Panc1 (cell line): ENCODE results near the gene TARS2. TPM values are rescaled to one million over a fixed set of nuclear protein-coding genes. Genes with fewer than 3 reads are reported as not detected.

Source experiments
- ATAC-seq: fragments of 200-7000 bp; cut with Tn5 transposase; 2 replicates; pipeline ENCODE4 v1.9.1; 2020; ENCODE audit warnings: mild to moderate bottlenecking, moderate library complexity
- BruUV-seq: library from RNA; stranded (reverse); fragments of 400-500 nt; replicated peaks from 2 replicates; lab custom pipeline; 2021; lab: Mats Ljungman, UMichigan
- CTCF ChIA-PET: fragments of 300-600 bp; sonication (Branson Sonifier 250); formaldehyde crosslinking; loops from one replicate; lab custom pipeline; 2022; ENCODE audit warnings: antibody characterized with exemption; lab: Charles Lee
- POLR2A ChIA-PET: fragments of 300-600 bp; sonication (Branson Sonifier 250); formaldehyde crosslinking; loops from one replicate; lab custom pipeline; 2022; ENCODE audit warnings: antibody characterized with exemption; lab: Charles Lee
- DNase-seq: peaks from one replicate; pipeline ENCODE4 v3.0.0-alpha.2; 2010; ENCODE audit warnings: low read depth, low spot score
- H3K27ac ChIP-seq: 2 replicates; pipeline ENCODE4 v1.5.1; 2011; ENCODE audit warnings: mild to moderate bottlenecking, low read length, inconsistent platforms
- H3K27me3 ChIP-seq: fragments of 200-500 bp; sonication (Bioruptor generic); 2 replicates; pipeline ENCODE4 v1.6.0; 2014; ENCODE audit warnings: low read length, inconsistent platforms; ENCODE audit not compliant: control insufficient read depth, insufficient read depth
- H3K36me3 ChIP-seq: fragments of 200-500 bp; sonication (Bioruptor generic); 2 replicates; pipeline ENCODE4 v1.5.1; 2014; ENCODE audit warnings: inconsistent platforms, mild to moderate bottlenecking, low read length, moderate library complexity; ENCODE audit not compliant: control insufficient read depth, insufficient read depth
- H3K4me1 ChIP-seq: 2 replicates; pipeline ENCODE4 v1.5.1; 2011; ENCODE audit warnings: inconsistent platforms, mild to moderate bottlenecking, low read length, moderate library complexity; ENCODE audit not compliant: control insufficient read depth, insufficient read depth
- H3K4me3 ChIP-seq, 2 experiments: 2 replicates each; pipeline ENCODE4 v1.5.1; 2011 to 2012; ENCODE audit warnings: low read depth in 2 of 2, low read length in 2 of 2, mild to moderate bottlenecking in 2 of 2, inconsistent platforms in 1 of 2, moderate library complexity in 1 of 2
- H3K9me3 ChIP-seq: fragments of 200-500 bp; sonication (Bioruptor generic); 2 replicates; pipeline ENCODE4 v1.5.1; 2014; ENCODE audit warnings: low read depth, mild to moderate bottlenecking, inconsistent platforms, low read length, moderate library complexity; ENCODE audit not compliant: control insufficient read depth, insufficient read depth
- POLR2AphosphoS5 ChIP-seq: IDR thresholded peaks from 2 replicates; pipeline ENCODE4 v1.6.1; 2012; ENCODE audit warnings: mild to moderate bottlenecking, low read depth, low read length, moderate library complexity
- REST ChIP-seq, 2 experiments: IDR thresholded peaks; 2 replicates each; pipeline ENCODE4 v1.6.1; 2011 to 2012; ENCODE audit warnings: low read depth in 2 of 2, control low read depth in 1 of 2, low read length in 1 of 2, mild to moderate bottlenecking in 1 of 2, moderate library complexity in 1 of 2; ENCODE audit not compliant: insufficient read depth in 1 of 2
- SIN3A ChIP-seq: IDR thresholded peaks from 2 replicates; pipeline ENCODE4 v1.6.1; 2012; ENCODE audit warnings: low read depth, mild to moderate bottlenecking, low read length, moderate library complexity, borderline replicate concordance; ENCODE audit not compliant: insufficient read depth
- TCF7L2 ChIP-seq: IDR thresholded peaks from 2 replicates; pipeline ENCODE4 v1.6.1; 2011; ENCODE audit warnings: mild to moderate bottlenecking, low read depth, low read length, inconsistent platforms
- in situ Hi-C: cut with HindIII; loops from 2 replicates; pipeline ENCODE4 v1.10.0; 2016; ENCODE audit warnings: low sequenced_read_pairs, low pct_unique_long_range_greater_than_20kb
- intact Hi-C: fragments of 100-400 bp; cut with micrococcal nuclease; formaldehyde crosslinking; loops from one replicate; pipeline ENCODE4 v1.10.0; 2022; ENCODE audit not compliant: unreplicated experiment
- total RNA-seq: library from RNA; stranded (reverse); gene quantifications from one replicate; pipeline ENCODE4 v1.2.1, GENCODE V29; 2021; ENCODE audit not compliant: unreplicated experiment
- TF ChIP-seq, protein P1 (sequence below): fragments of 450-650 bp; IDR thresholded peaks from 2 replicates; pipeline ENCODE4 v1.5.1; 2017; ENCODE audit warnings: mild to moderate bottlenecking

The TARS2 gene
- total RNA-seq, 1 experiment from 2014 or later, result 28.2 TPM

GRCh38 chr1:150555971-150556865, 69.0 kb downstream of the TARS2 start:
- intact Hi-C loops (no loop called here), in situ Hi-C loops (no loop called here)
- Histone ChIP-seq H3K27me3 (no peaks in the 10 kb centered on the region), H3K4me1 (peaks cover 27% of the 10 kb centered on the region), H3K27ac (no peak overlapping the region), H3K36me3 (no peaks in the 10 kb centered on the region), H3K9me3 (no peaks in the 10 kb centered on the region), H3K4me3 (no peak overlapping the region)
- POLR2A ChIA-PET, result no interaction called here
- TF ChIP-seq REST (IDR thresholded peaks at IDR 0.05; ENCODE audit: insufficient read depth in 1 of 2, low read depth in 2 of 2, low read length in 1 of 2), result no peak
- TF ChIP-seq, protein P1, sequence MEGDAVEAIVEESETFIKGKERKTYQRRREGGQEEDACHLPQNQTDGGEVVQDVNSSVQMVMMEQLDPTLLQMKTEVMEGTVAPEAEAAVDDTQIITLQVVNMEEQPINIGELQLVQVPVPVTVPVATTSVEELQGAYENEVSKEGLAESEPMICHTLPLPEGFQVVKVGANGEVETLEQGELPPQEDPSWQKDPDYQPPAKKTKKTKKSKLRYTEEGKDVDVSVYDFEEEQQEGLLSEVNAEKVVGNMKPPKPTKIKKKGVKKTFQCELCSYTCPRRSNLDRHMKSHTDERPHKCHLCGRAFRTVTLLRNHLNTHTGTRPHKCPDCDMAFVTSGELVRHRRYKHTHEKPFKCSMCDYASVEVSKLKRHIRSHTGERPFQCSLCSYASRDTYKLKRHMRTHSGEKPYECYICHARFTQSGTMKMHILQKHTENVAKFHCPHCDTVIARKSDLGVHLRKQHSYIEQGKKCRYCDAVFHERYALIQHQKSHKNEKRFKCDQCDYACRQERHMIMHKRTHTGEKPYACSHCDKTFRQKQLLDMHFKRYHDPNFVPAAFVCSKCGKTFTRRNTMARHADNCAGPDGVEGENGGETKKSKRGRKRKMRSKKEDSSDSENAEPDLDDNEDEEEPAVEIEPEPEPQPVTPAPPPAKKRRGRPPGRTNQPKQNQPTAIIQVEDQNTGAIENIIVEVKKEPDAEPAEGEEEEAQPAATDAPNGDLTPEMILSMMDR, result no peak
- no peak for TF ChIP-seq TCF7L2
- no peak for TF ChIP-seq SIN3A
- TF ChIP-seq POLR2AphosphoS5, result no peak
- ATAC-seq (no peak), DNase-seq (no peak)
- CTCF ChIA-PET, result no interaction called here
- BruUV-seq, result no TSS peak

DNA sequence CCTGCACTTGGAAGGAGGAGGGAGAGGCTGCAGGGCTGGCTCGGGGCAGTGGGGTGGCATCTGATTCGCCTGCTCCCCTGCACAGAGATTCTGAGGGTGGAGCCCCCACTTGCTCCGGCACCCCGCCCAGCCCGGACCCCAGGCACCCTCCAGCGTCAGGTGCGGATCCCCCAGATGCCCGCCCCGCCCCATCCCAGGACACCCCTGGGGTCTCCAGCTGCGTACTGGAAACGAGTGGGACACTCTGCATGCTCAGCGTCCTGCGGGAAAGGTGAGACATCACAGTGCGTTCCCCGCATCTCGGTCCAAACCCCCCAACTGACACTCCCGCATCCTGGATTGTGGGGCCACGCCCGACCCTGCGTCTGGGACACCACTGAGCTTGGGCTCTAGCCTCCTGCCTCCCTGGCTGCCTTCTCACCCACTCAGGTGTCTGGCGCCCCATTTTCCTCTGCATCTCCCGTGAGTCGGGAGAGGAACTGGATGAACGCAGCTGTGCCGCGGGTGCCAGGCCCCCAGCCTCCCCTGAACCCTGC, 69.9 kb downstream of the TARS2 start:
- no TSS peak for BruUV-seq
- no peak for TF ChIP-seq SIN3A
- TF ChIP-seq REST (IDR thresholded peaks at IDR 0.05; ENCODE audit: insufficient read depth in 1 of 2, low read depth in 2 of 2, low read length in 1 of 2), result no peak
- TF ChIP-seq, protein P1, result no peak
- TF ChIP-seq POLR2AphosphoS5, result no peak
- no peak for TF ChIP-seq TCF7L2
- ATAC-seq (no peak), DNase-seq (no peak)
- ChIA-PET POLR2A (no interaction called here), CTCF (no interaction called here)
- in situ Hi-C loops, result no loop called here
- H3K4me3 ChIP-seq, result no peak overlapping the region
- H3K9me3 ChIP-seq, result no peaks in the 10 kb centered on the region
- no peaks in the 10 kb centered on the region for H3K36me3 ChIP-seq
- intact Hi-C loops, result no loop called here
- H3K27me3 ChIP-seq, result no peaks in the 10 kb centered on the region
- no peak overlapping the region for H3K27ac ChIP-seq
- peaks cover 25% of the 10 kb centered on the region for H3K4me1 ChIP-seq
